Suprapubic skin (tissue), 3 donors: ENCODE data around the gene CBARP.

Source experiments
- CTCF ChIP-seq, 2 donors: fragments of 200-600 bp in 1 of 2; fragments of 450-650 bp in 1 of 2; sonication (generic) in 1 of 2; IDR thresholded peaks; one replicate each; pipeline ENCODE4 v1.5.1; 2016 to 2019; ENCODE audit warnings: antibody characterized with exemption in 2 of 2, mild to moderate bottlenecking in 1 of 2, moderate library complexity in 1 of 2
- POLR2A ChIP-seq, 2 donors: fragments of 450-650 bp; IDR thresholded peaks; one replicate each; pipeline ENCODE4 v1.6.1; 2017; ENCODE audit warnings: antibody characterized with exemption in 2 of 2, mild to moderate bottlenecking in 2 of 2, moderate library complexity in 2 of 2

GRCh38 chr19:1274081-1274851 lies 36.5 kb upstream of the CBARP start:
- no peak for TF ChIP-seq CTCF (IDR thresholded peaks at IDR 0.05)
- TF ChIP-seq POLR2A (IDR thresholded peaks at IDR 0.05): no peak
